ENCODE data around the gene FMO3.

FMO3 gene

GRCh38 chr1:171090604-171091003 is at the start of gene FMO3:
Gene FMO3 (plus strand): TSS chr1:171090905. CDS start chr1:171092659, 1,754 bp downstream.
- no peak for DNase-seq (ENCODE audit: extremely low spot score, insufficient read length, low read depth)
- FAIRE-seq: no peak

DNA sequence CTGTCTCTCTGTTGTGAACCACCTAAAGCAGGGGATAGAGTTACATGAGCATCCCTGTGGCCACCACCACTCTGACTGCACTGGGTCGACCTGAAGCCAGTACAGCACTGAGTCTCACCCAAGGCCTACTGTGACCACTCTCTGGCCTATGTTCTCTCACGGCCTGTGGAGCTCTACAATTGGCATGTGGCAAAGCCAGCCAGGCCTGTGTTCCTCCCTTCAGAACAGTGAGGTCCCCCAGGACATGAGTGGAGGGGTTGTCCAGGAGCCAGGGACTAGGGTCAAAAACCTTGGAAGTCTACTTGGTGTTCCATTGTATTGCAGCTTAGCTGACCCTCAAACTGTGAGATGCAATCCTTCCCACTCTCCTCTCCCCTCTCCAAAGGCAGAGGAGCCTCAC is 42.7 kb upstream of the FMO3 start:
- DNase-seq (ENCODE audit: extremely low spot score, insufficient read length, low read depth) (no peak), FAIRE-seq (no peak)

DNA sequence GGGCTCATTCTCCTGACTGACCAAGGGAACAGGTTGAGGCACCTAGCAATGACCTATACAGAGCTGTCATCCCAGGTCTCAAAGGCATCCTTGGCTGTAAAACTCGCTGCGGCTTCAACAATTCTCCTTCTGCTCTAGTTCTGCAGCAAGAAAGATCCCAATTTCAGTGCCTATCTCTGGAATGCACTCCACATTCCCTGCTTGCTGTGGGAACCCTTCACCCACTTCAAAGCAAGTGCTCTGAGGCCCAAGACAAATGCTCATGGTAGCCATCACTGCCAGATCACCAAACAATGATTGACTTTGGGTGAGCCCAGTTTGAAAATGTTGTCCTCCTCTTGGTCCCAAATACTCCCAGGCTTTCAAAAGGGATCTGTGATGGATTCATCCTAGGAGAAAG is 37.7 kb upstream of the FMO3 start:
- DNase-seq (ENCODE audit: extremely low spot score, insufficient read length, low read depth): no peak
- no peak for FAIRE-seq

- FAIRE-seq (no peak), DNase-seq (ENCODE audit: extremely low spot score, insufficient read length, low read depth) (no peak)
These were observed 34.6 kb upstream of the FMO3 start for GRCh38 chr1:171055966-171056643.

DNA sequence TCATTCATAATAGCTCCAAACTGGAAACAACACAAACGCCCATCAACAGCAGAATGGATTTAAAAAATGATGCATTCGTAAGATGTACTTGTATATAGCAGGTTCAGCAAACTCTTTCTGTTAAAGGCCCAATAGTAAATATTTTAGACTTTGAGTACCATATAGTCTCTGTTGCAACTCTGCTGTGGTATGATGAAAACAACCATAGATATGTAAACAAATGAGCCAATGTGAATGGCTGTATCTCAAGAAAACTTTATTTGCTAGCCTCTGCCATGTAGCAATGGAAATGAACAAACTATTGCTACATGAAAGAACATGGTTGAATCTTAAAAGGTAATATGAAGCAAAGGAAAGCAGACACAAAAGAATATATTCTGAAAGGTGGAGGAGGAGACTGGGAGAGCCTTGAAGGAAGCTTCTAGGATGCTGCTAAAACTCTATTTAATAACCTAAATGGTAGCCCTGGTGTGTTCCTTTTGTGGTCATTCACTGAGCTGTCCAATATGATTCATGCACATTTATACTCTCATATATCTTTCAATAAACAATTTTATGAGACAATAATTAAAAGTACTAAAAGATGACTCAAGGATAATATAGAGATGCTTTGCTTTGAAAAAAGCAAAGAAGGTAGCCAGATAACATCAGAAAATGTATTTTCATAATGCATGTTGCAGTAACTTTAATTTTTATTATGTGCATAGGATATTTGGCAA is 29.1 kb upstream of the FMO3 start:
- DNase-seq (ENCODE audit: extremely low spot score, insufficient read length, low read depth): no peak
- no peak for FAIRE-seq

- DNase-seq (ENCODE audit: extremely low spot score, insufficient read length, low read depth) (no peak), FAIRE-seq (no peak)
These were observed 27.8 kb upstream of the FMO3 start for GRCh38 chr1:171062902-171063301.

- DNase-seq (ENCODE audit: extremely low spot score, insufficient read length, low read depth): no peak
- no peak for FAIRE-seq
These were observed 15.7 kb upstream of the FMO3 start for GRCh38 chr1:171075041-171075440.

DNA sequence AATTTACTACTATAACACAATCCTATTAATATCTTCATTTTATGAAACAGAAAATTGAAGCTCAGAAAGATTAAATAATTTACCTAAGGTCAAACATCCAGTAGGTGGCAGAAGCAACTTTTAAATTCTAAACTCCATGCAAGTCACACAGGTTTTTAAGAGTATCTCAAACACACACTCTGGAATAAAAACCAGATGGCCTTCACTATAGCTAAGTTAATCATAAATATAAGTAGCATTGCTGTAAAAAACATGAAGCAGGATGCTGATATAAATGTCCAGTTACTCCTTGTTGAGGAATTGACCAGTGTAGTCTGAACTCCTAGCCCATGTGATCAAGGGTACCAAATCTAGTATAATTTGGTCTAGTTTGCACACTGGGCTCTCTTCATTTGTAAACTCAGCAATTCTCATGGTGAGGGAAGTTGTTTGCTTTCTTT is 9.4 kb upstream of the FMO3 start:
- DNase-seq (ENCODE audit: extremely low spot score, insufficient read length, low read depth) (no peak), FAIRE-seq (no peak)

- FAIRE-seq: no peak
- DNase-seq (ENCODE audit: extremely low spot score, insufficient read length, low read depth): no peak
These were observed 8.9 kb upstream of the FMO3 start for GRCh38 chr1:171081763-171082201.

DNA sequence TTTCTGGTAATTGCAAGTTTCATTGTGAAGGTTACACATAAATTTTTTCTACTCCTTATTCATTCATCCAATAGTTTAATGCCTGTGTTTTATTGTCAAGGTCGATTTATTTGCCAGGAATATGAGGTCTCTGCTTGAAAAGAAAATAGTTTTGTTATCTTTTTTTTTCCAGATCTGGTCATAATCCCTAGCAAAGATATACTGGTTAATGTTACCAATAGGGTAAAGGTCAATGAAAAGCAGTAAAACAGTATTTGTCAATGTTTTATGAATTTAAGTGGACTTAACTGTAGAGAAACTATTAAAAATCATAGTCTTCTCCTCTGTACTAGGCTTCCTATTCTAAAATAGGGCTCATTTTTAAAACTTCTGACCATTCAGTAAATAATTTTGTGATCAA is 8.1 kb upstream of the FMO3 start:
- DNase-seq (ENCODE audit: extremely low spot score, insufficient read length, low read depth) (no peak), FAIRE-seq (no peak)

DNA sequence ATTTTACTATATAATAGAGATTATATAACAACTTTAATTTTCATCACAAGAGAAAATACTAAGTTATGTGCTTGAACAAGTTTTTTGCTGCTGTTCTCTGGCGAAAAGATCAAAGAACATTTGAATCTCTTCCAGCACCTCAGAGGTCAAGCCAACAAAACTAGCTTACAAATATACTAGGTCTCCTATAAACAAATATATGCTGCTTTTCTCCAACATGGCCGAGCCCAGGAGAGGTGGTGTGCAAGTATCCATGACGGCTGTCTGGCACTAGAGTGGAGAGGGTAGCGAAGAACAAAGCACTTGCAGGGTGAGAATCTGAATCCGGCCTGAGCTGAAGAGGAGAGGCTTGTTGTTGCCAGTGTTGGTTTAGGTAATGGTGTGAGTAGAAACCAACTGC is 7.5 kb upstream of the FMO3 start:
- DNase-seq (ENCODE audit: extremely low spot score, insufficient read length, low read depth): no peak
- FAIRE-seq: no peak

DNA sequence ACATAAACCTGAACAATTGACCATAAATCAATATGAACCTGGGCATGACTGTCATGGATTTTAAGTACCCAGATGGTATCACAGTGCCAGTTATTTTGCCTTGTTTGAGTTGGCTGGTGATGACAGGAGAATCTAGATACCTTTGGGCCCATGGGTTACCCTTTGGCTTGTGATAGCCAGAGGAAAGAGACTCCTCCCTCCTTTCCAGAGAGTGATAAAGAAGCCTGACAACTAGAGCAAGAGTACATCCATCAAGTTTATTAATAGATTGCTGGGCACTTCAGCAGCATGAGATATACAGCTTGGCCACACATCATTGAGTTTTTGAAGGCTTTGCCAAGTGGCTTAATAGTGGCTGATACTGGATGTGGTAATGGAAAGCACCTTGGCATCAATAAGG is 6.6 kb upstream of the FMO3 start:
- FAIRE-seq (no peak), DNase-seq (ENCODE audit: extremely low spot score, insufficient read length, low read depth) (no peak)

GRCh38 chr1:171084870-171085269 is 5.8 kb upstream of the FMO3 start:
- FAIRE-seq (no peak), DNase-seq (ENCODE audit: extremely low spot score, insufficient read length, low read depth) (no peak)

DNA sequence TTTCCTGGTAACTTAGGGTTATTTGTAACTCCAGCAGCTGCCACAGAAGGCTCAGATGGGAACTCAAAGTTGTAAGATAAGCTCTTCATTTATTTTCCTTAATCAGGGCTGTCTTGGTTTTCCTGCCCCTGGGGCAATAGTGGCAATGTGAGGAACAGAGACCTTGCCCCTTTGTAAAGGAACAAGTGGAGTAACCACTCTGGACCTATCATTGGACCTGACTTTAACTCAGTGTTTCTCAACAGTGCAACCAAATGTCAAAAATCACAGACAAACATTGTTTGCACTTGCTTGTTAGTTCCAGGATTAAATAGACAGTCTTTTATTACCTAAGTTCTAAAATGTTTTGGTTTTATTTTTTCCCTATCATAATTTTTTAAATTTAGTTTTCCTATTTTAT is 2.8 kb upstream of the FMO3 start:
- FAIRE-seq (no peak), DNase-seq (ENCODE audit: extremely low spot score, insufficient read length, low read depth) (no peak)

DNA sequence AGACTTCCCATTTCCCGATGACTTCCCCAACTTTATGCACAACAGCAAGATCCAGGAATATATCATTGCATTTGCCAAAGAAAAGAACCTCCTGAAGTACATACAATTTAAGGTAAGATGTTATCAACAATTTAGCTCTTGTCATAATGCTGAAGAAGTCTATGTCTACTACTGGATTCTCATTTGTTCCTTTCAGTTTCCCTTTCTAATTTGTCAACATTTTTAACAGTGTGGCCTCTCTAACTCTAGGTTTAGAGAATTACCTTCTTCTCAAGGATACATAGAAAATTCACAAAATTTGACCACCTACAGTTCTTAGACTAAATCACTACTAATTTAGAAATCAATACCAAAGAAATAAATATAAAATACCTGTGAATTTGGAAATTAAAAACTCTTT is 13.2 kb downstream of the FMO3 start:
- no peak for FAIRE-seq
- no peak for DNase-seq (ENCODE audit: extremely low spot score, insufficient read length, low read depth)

GRCh38 chr1:171107262-171107940 is 16.7 kb downstream of the FMO3 start:
- FAIRE-seq (no peak), DNase-seq (ENCODE audit: extremely low spot score, insufficient read length, low read depth) (no peak)

GRCh38 chr1:171107969-171108368 is 17.3 kb downstream of the FMO3 start:
- FAIRE-seq (no peak), DNase-seq (ENCODE audit: extremely low spot score, insufficient read length, low read depth) (no peak)

DNA sequence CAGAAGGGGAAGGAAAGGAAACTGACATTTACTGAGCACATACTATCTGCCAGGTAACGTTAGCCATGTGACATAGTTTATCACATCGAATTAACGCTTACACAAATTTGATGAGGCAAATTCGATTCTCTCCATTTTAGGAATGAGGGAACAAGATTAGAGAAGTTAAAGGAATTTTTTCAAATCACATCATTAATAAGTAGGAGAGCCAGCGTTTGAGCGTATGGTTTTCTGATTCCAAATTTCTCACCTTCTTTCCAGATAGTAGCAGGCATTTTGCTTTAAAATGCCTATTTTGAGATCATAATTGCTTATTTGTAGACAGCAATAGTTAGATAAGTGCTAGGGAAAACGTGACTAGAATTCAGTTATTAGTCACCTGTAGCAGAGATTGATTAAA is 19.3 kb downstream of the FMO3 start:
- FAIRE-seq (no peak), DNase-seq (ENCODE audit: extremely low spot score, insufficient read length, low read depth) (no peak)

GRCh38 chr1:171110621-171111326 is 20.1 kb downstream of the FMO3 start:
- no peak for FAIRE-seq
- no peak for DNase-seq (ENCODE audit: extremely low spot score, insufficient read length, low read depth)

DNA sequence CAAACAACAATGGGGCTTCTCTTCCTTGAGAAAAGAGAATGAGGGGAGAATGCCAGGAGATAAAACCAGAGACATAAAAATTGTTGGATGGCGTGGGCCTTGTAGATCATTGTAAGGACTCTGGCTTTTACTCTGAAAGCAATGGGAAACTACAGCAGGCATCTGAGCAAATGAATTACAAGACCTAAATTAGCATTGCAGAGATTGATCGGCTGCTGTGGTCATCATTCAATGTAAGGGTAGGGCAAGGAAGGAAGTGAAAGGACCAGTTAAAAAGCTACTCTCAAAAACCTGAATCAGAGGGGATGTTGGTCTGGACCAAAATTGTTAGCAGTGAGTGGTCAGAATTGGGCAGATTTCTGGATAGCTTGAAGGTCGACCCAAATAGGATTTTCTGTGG is 21.4 kb downstream of the FMO3 start:
- DNase-seq (ENCODE audit: extremely low spot score, insufficient read length, low read depth): no peak
- no peak for FAIRE-seq

DNA sequence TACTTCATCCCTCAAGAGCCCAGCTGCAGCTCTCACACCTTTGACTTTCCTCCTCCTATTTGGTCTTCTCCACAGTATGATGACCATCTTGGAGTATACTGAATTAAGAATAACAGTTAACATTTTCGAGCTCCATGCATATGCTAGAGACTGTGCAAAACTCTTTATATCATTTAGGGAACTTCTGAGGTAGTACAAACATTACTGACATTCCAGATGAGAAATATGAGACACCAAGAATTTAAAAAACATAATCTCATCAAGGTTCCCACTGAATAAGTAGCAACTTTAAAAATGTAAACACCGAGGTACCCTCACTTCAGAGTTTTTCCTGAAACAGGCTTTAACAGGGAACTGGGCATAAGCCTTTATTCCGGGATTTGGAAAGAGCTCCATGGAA is 22.7 kb downstream of the FMO3 start:
- DNase-seq (ENCODE audit: extremely low spot score, insufficient read length, low read depth) (no peak), FAIRE-seq (no peak)

All from GM18507 (cell line).